ENCODE results near the gene USP1. TPM values are rescaled to one million over a fixed set of nuclear protein-coding genes. Genes with fewer than 3 reads are reported as not detected.

Gene USP1
- total RNA-seq, 2 donors from 2014 or later, result 19.8 to 27.9 TPM

DNA sequence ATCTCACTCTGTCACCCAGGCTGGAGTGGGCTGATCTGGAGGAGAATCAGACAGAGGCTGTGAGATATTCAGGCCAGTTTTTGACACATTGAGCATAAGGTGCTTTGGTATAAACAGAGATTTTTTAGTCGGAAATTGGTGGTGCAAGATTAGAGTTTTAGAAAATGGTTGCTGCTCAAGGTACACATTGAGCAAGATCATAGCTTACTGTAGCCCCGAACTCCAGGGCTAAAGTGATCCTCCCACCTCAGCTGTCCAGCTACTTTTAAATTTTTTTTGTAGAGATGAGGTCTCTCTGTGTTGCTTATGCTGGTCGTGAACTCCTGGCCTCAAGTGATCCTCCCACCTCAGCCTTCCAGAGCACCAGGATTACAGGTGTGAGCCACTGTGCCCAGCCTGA is 43.9 kb upstream of the USP1 start:
- H3K4me3 ChIP-seq, result no peak overlapping the region
- ATAC-seq (ENCODE audit: insufficient number of reproducible peaks, low FRiP score, low read depth) (no peak), DNase-seq (ENCODE audit: low spot score) (no peak)
- no peaks in the 10 kb centered on the region for H3K4me1 ChIP-seq (ENCODE audit: control insufficient read depth in 1 of 2, low read depth in 2 of 2)
- no peaks in the 10 kb centered on the region for H3K27me3 ChIP-seq (replicated peaks; ENCODE audit: insufficient read depth)
- H3K36me3 ChIP-seq, result no peaks in the 10 kb centered on the region
- TF ChIP-seq, protein P1, sequence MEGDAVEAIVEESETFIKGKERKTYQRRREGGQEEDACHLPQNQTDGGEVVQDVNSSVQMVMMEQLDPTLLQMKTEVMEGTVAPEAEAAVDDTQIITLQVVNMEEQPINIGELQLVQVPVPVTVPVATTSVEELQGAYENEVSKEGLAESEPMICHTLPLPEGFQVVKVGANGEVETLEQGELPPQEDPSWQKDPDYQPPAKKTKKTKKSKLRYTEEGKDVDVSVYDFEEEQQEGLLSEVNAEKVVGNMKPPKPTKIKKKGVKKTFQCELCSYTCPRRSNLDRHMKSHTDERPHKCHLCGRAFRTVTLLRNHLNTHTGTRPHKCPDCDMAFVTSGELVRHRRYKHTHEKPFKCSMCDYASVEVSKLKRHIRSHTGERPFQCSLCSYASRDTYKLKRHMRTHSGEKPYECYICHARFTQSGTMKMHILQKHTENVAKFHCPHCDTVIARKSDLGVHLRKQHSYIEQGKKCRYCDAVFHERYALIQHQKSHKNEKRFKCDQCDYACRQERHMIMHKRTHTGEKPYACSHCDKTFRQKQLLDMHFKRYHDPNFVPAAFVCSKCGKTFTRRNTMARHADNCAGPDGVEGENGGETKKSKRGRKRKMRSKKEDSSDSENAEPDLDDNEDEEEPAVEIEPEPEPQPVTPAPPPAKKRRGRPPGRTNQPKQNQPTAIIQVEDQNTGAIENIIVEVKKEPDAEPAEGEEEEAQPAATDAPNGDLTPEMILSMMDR (IDR thresholded peaks at IDR 0.05), result no peak
- no peak overlapping the region for H3K27ac ChIP-seq
- H3K9me3 ChIP-seq, result no peaks in the 10 kb centered on the region

DNA sequence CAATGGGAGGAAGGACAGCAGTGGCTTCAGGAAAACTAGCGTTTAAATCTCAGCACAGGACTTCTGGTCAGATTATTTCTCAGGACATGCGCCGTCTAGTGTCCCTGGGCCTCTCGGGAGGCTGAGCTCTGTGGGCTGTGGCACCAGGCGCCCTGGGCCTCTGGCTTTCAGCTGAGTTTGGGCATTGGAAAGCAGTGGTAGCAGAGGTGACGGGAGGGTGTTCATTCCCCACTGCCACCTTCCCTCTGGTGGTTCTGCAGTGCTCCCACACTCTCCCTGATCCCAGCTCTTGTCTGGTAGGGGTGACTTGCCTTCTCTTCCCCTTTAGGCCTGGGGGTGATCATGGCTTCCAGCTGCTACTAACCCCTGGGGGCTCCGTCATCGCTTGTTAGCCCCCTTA is 42.2 kb upstream of the USP1 start:
- Histone ChIP-seq H3K4me3 (no peak overlapping the region), H3K9me3 (no peaks in the 10 kb centered on the region), H3K4me1 (ENCODE audit: control insufficient read depth in 1 of 2, low read depth in 2 of 2) (no peaks in the 10 kb centered on the region), H3K36me3 (no peaks in the 10 kb centered on the region), H3K27me3 (replicated peaks; ENCODE audit: insufficient read depth) (no peaks in the 10 kb centered on the region), H3K27ac (no peak overlapping the region)
- ATAC-seq (ENCODE audit: insufficient number of reproducible peaks, low FRiP score, low read depth), result no peak
- no peak for DNase-seq (ENCODE audit: low spot score)
- TF ChIP-seq, protein P1 (IDR thresholded peaks at IDR 0.05), result no peak

DNA sequence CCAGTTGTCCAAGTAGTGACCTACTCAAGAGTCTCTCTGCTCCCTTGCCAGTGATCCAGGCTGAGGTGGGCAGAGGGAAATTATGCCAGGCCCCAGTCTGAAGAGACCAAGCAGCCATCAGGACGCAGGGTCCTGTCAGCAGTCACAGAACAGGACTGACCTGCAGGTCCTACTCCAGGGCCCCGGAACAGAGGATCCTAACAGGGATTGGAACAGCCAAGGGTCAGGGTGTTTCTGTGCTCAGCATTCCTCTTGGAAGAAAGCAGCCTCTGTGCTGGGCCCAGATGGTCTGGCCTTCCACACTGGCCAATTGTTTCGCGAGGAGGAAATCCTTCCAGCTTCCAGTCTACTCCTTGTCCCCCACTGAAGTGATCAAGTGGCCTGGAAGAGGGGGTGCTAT is 41.6 kb upstream of the USP1 start:
- H3K4me1 ChIP-seq (ENCODE audit: control insufficient read depth in 1 of 2, low read depth in 2 of 2), result no peaks in the 10 kb centered on the region
- no peaks in the 10 kb centered on the region for H3K27me3 ChIP-seq (replicated peaks; ENCODE audit: insufficient read depth)
- H3K9me3 ChIP-seq, result no peaks in the 10 kb centered on the region
- no peaks in the 10 kb centered on the region for H3K36me3 ChIP-seq
- DNase-seq (ENCODE audit: low spot score), result no peak
- H3K4me3 ChIP-seq, result no peak overlapping the region
- TF ChIP-seq, protein P1 (IDR thresholded peaks at IDR 0.05), result no peak
- no peak for ATAC-seq (ENCODE audit: insufficient number of reproducible peaks, low FRiP score, low read depth)
- no peak overlapping the region for H3K27ac ChIP-seq

DNA sequence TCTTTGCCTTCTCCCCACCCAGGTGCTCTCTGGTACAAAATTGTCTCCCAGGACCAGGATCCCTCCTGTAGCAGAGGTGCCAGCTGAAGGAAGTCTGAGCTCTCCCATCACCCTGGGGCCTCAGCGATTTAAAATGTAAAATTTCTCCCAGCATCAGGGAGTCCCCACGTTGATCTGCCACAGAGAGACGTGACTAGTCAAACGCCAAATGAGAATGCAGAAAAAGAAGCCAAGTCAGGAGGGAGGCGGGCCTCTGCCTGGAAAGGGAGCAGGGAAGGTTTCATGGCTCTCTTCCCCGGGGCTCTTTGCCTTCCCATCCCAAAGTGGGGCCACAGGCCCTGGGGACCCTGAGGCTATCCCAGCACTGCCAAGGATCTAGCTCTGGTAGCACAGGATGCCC is 40.0 kb upstream of the USP1 start:
- Histone ChIP-seq H3K9me3 (no peaks in the 10 kb centered on the region), H3K27me3 (replicated peaks; ENCODE audit: insufficient read depth) (no peaks in the 10 kb centered on the region), H3K27ac (no peak overlapping the region), H3K4me1 (ENCODE audit: control insufficient read depth in 1 of 2, low read depth in 2 of 2) (no peaks in the 10 kb centered on the region), H3K4me3 (no peak overlapping the region), H3K36me3 (no peaks in the 10 kb centered on the region)
- no peak for DNase-seq (ENCODE audit: low spot score)
- ATAC-seq (ENCODE audit: insufficient number of reproducible peaks, low FRiP score, low read depth), result no peak
- TF ChIP-seq, protein P1 (IDR thresholded peaks at IDR 0.05), result no peak

DNA sequence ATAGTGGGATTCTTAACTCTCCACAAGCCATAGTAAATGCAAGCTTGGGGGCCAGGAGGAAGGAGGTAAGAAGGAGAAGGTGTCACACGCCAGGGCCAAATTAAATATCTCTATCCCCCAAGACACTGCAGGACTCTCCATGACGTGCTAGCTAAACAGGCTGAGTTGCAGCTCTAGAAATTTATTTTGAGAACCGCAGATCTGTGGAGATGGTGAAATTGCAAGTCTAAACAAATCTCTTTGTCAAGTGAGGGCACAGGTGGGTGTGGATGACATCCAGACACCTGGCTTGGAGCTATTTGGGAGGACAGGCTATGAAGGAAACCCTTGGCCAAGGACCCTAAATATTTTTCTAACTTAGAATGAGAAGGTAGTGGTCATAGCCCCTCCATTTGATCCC is 39.5 kb upstream of the USP1 start:
- H3K27me3 ChIP-seq (replicated peaks; ENCODE audit: insufficient read depth), result no peaks in the 10 kb centered on the region
- no peaks in the 10 kb centered on the region for H3K36me3 ChIP-seq
- H3K27ac ChIP-seq, result no peak overlapping the region
- H3K9me3 ChIP-seq, result no peaks in the 10 kb centered on the region
- no peak overlapping the region for H3K4me3 ChIP-seq
- no peaks in the 10 kb centered on the region for H3K4me1 ChIP-seq (ENCODE audit: control insufficient read depth in 1 of 2, low read depth in 2 of 2)
- ATAC-seq (ENCODE audit: insufficient number of reproducible peaks, low FRiP score, low read depth) (no peak), DNase-seq (ENCODE audit: low spot score) (no peak)
- TF ChIP-seq, protein P1 (IDR thresholded peaks at IDR 0.05), result no peak
